Activated CD4-positive, alpha-beta memory T cell treated with anti-CD3 and anti-CD28 coated beads, Interleukin-2, amount 10 ng/mL, durations not matched to agents 7 days and 5 days (primary cell): ENCODE data around the gene SYT3. TPM values are rescaled to one million over a fixed set of nuclear protein-coding genes. Genes with fewer than 3 reads are reported as not detected.
A peak's percentile ranks its signal among the peaks of the same experiment; 100 is the strongest.
"Not testable (repeated sequence)": the region's sequence is repeated elsewhere in the genome, so short reads cannot be mapped to it uniquely, and the experiment has no call there.

Source experiments
- CTCF ChIA-PET: fragments of 350-600 bp; sonication (Branson Sonifier 250); formaldehyde crosslinking; loops from one replicate; lab custom pipeline; 2021; ENCODE audit warnings: antibody characterized with exemption, inconsistent platforms; lab: Charles Lee
- POLR2A ChIA-PET: fragments of 350-600 bp; sonication (Branson Sonifier 250); formaldehyde crosslinking; loops from one replicate; lab custom pipeline; 2021; ENCODE audit warnings: antibody characterized with exemption; lab: Charles Lee
- DNase-seq: peaks from one replicate; pipeline ENCODE4 v3.0.0-alpha.2; 2020
- H3K27ac Mint-ChIP-seq: one replicate; pipeline ENCODE4 v1.8.0; 2021; ENCODE audit warnings: mild to moderate bottlenecking, mixed read lengths
- H3K27me3 Mint-ChIP-seq: one replicate; pipeline ENCODE4 v1.8.0; 2021; ENCODE audit warnings: mixed read lengths
- H3K36me3 Mint-ChIP-seq: one replicate; pipeline ENCODE4 v1.8.0; 2021; ENCODE audit warnings: low read depth, mixed read lengths
- H3K4me1 Mint-ChIP-seq: one replicate; pipeline ENCODE4 v1.8.0; 2021; ENCODE audit warnings: mixed read lengths
- H3K4me3 Mint-ChIP-seq: one replicate; pipeline ENCODE4 v1.8.0; 2021; ENCODE audit warnings: mild to moderate bottlenecking, mixed read lengths
- H3K9me3 Mint-ChIP-seq: one replicate; pipeline ENCODE4 v1.8.0; 2021; ENCODE audit warnings: mixed read lengths
- total RNA-seq, 2 experiments: library from RNA; stranded (reverse); gene quantifications; one replicate each; pipeline ENCODE4 v1.2.3, GENCODE V29; 2021

The SYT3 gene
- total RNA-seq, 2 experiments from 2014 or later = not detected

- H3K9me3 Mint-ChIP-seq = no peaks in the 10 kb centered on the region
Measured at GRCh38 chr19:50624949-50625600, 14.6 kb downstream of the SYT3 start.

DNA sequence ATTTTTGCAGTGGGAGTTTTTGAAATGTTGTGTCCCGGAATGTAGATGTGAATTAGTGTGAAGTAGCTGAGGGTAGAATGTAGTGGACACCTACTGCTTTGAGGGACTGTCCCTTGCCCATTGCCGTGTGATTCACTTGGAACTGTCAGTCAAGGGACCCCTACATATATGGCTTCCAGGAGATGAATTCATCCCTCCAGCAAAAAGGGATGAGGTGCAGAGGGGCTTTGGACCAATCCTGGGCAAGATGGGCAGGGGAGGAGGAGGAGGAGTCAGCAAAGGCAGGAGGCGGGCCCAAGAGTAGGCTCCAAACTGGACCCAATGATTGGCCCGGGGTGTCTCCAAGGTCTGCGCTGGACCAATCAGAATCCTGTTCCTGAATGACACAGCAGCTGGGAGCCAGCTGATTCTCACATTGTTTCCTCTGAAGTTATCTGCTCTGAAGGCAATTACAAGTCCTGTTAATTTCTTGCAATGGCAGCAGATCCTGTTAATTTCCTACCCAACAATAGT lies 19.2 kb downstream of the SYT3 start:
- POLR2A ChIA-PET, H3K36me3 Mint-ChIP-seq, CTCF ChIA-PET: not testable (repeated sequence)

More at GRCh38 chr19:50624949-50625600, 14.6 kb downstream of the SYT3 start:
- POLR2A ChIA-PET = no interaction called here
- no peak for DNase-seq
- no peak overlapping the region for H3K4me3 Mint-ChIP-seq
- no peaks in the 10 kb centered on the region for H3K27me3 Mint-ChIP-seq
- no peak overlapping the region for H3K27ac Mint-ChIP-seq
- no peaks in the 10 kb centered on the region for H3K4me1 Mint-ChIP-seq
- CTCF ChIA-PET = no interaction called here
- no peaks in the 10 kb centered on the region for H3K36me3 Mint-ChIP-seq

GRCh38 chr19:50619184-50619583 lies 20.5 kb downstream of the SYT3 start:
- H3K9me3 Mint-ChIP-seq, H3K27ac Mint-ChIP-seq, CTCF ChIA-PET, H3K27me3 Mint-ChIP-seq, POLR2A ChIA-PET, H3K36me3 Mint-ChIP-seq, H3K4me1 Mint-ChIP-seq, H3K4me3 Mint-ChIP-seq, DNase-seq: not testable (repeated sequence)

More for the DNA sequence above, 19.2 kb downstream of the SYT3 start:
- DNase-seq, H3K27me3 Mint-ChIP-seq, H3K4me1 Mint-ChIP-seq, H3K27ac Mint-ChIP-seq, H3K9me3 Mint-ChIP-seq, H3K4me3 Mint-ChIP-seq: not testable (repeated sequence)

DNA sequence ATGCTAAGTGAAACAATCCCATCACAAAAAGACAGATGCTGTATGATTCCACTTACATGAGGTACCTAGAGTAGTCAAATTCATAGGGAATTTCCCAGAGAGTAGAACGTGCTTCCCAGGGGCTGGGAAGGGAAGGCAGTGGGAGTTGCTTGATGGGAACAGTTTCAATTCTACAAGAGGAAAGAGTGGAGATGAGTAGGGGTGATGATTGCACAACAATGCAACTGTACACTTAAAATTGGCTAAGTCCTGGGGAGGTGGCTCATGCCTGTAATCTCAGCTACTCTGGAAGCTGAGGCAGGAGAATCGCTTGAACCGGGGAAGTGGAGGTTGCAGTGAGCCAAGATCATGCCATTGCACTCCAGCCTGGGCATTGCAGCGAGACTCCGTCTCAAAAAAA lies 21.3 kb downstream of the SYT3 start:
- H3K36me3 Mint-ChIP-seq, H3K4me1 Mint-ChIP-seq, H3K4me3 Mint-ChIP-seq, DNase-seq, CTCF ChIA-PET, H3K27me3 Mint-ChIP-seq, H3K9me3 Mint-ChIP-seq, POLR2A ChIA-PET, H3K27ac Mint-ChIP-seq: not testable (repeated sequence)

GRCh38 chr19:50612504-50613404 lies 26.9 kb downstream of the SYT3 start:
- DNase-seq, H3K27me3 Mint-ChIP-seq, POLR2A ChIA-PET, H3K9me3 Mint-ChIP-seq, H3K4me1 Mint-ChIP-seq, H3K36me3 Mint-ChIP-seq, H3K4me3 Mint-ChIP-seq, H3K27ac Mint-ChIP-seq: not testable (repeated sequence)
- CTCF ChIA-PET = interaction anchor here (1.5 kb wide), 1 partner anchor 11 kb away, joined by 3 read pairs; no protein-coding TSS in a partner anchor

DNA sequence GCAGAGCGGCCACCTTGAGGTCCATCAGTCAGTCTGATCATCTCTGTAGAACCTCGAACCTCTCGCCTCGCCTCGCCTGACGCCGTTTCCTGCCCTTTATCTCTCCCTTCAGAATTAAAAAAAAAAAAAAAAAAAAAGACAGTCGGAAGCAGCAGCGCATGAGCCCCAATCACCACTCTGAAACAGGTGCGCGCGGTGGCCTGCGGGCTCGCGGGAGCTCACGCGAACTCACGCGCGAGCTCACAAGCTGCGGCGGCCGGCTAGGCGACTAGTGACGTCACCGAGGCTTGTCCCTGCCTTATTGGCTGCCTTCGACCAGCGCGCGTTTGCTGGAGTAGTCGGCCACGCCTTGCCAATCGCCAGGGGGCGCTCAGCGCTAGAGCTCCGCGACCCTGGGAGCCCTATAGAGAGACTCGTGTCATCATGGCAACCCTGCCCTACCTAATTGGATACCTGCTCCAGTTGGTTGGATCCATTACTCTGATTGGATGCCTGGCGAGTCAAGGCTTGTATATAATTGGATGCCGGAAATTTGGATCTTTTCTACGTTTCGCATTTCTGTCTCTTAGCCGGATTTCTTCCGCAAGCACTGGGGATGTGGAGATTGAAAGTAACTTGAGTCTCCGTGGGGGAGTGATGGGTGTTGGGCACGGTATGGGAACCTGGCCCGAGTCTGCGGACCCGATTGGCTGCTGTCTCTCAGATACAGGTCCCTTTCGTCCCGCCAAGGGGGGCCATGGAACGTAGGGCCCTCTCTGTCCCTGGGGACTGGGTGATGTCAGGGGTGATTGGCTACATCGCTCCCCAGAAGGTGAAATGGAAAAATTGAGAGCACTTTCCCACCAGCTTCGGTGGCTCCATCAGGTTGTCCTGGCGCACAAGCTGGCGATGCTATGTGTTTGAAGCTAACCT lies 31.6 kb downstream of the SYT3 start:
- Mint-ChIP-seq H3K4me1 (peaks cover 8% of the 10 kb centered on the region), H3K4me3 (no peak overlapping the region), H3K27me3 (no peaks in the 10 kb centered on the region), H3K27ac (no peak overlapping the region), H3K9me3 (peaks cover 9% of the 10 kb centered on the region), H3K36me3 (no peaks in the 10 kb centered on the region)
- ChIA-PET POLR2A (no interaction called here), CTCF (interaction anchor here (0.5 to 1.1 kb wide), 6 partner anchors 49 to 260 kb away, joined by 3 read pairs; no protein-coding TSS in a partner anchor)
- DNase-seq = peak; percentile 75

DNA sequence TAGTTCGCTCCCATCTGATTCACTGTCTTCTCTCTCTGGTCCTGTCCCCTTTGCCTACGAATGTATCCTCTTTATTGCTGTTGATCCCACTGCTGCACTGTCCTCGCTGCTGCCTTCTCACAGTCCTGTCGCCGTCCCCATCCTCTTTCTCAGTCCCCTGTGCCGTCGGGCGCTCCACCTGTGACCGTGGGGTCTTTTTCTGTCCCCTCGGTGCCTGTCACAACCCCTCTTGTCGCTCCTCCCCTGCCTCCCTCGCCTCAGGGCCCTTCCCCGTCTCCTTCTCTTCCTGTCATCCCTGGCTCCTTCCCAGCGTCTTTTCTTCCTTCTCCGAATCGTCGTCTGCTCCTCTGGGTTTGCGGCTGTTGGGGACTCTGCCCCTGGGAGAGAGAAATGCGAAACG lies 32.3 kb downstream of the SYT3 start:
- H3K9me3 Mint-ChIP-seq = peaks cover 9% of the 10 kb centered on the region
- no peaks in the 10 kb centered on the region for H3K36me3 Mint-ChIP-seq
- CTCF ChIA-PET = interaction anchor here (0.5 to 1.1 kb wide), 4 partner anchors 48 to 260 kb away, joined by 3 read pairs; no protein-coding TSS in a partner anchor
- no peak overlapping the region for H3K27ac Mint-ChIP-seq
- H3K4me3 Mint-ChIP-seq = no peak overlapping the region
- peaks cover 4% of the 10 kb centered on the region for H3K27me3 Mint-ChIP-seq
- DNase-seq = no peak
- H3K4me1 Mint-ChIP-seq = peaks cover 8% of the 10 kb centered on the region
- POLR2A ChIA-PET = no interaction called here

- H3K27me3 Mint-ChIP-seq = peaks cover 13% of the 10 kb centered on the region
- H3K27ac Mint-ChIP-seq, DNase-seq, H3K9me3 Mint-ChIP-seq, POLR2A ChIA-PET, H3K4me3 Mint-ChIP-seq, H3K4me1 Mint-ChIP-seq, H3K36me3 Mint-ChIP-seq: not testable (repeated sequence)
- CTCF ChIA-PET = interaction anchor here (0.9 kb wide), 1 partner anchor 50 kb away, joined by 3 read pairs; no protein-coding TSS in a partner anchor
Measured at GRCh38 chr19:50606059-50606836, 33.4 kb downstream of the SYT3 start.

DNA sequence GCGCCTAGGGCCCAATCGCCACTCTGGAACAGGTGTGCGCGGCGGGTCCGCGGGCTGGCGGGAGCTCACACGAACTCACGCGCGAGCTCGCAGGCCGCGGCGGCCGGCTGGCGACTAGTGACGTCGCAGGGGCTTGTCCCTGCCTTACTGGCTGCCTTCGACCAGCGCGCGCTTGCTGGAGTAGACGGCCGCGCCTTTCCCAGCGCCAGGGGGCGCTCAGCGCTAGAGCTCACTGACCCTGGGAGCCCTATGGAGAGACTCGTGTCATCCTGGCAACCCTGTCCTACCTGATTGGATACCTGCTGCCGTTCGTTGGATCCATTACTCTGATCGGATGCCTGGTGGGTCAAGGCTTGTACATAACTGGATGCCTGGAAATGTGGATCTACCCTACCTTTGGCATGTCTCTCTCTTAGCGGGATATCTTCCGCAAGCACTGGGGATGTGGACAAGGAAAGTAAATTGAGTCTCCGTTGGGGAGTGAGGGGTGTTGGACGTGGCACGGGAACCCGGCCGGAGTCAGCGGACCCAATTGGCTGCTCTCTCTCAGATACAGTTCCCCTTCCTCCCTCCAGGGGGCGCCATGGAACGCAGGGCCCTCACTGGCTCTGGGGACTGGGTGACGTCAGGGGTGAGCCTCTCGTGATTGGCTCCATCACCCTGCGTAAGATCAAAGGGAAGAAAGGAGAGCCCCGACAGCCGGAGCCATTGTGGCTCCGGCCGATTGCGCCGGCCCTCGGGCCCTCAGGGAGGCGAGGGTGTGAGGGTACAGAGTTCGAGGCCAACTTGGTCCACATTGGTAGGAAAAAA lies 35.2 kb downstream of the SYT3 start:
- CTCF ChIA-PET, DNase-seq, H3K27ac Mint-ChIP-seq, POLR2A ChIA-PET, H3K9me3 Mint-ChIP-seq, H3K4me3 Mint-ChIP-seq, H3K36me3 Mint-ChIP-seq, H3K4me1 Mint-ChIP-seq: not testable (repeated sequence)
- peaks cover 13% of the 10 kb centered on the region for H3K27me3 Mint-ChIP-seq

- H3K4me3 Mint-ChIP-seq = no peak overlapping the region
- H3K36me3 Mint-ChIP-seq = no peaks in the 10 kb centered on the region
- H3K27me3 Mint-ChIP-seq = peaks cover 13% of the 10 kb centered on the region
- peaks cover 7% of the 10 kb centered on the region for H3K9me3 Mint-ChIP-seq
- peaks cover 5% of the 10 kb centered on the region for H3K4me1 Mint-ChIP-seq
- no peak overlapping the region for H3K27ac Mint-ChIP-seq
- no peak for DNase-seq
- ChIA-PET CTCF (no interaction called here), POLR2A (no interaction called here)
Measured at GRCh38 chr19:50602935-50603334, 36.7 kb downstream of the SYT3 start.

GRCh38 chr19:50602496-50602895 lies 37.2 kb downstream of the SYT3 start:
- H3K4me3 Mint-ChIP-seq = no peak overlapping the region
- peaks cover 13% of the 10 kb centered on the region for H3K27me3 Mint-ChIP-seq
- no peak overlapping the region for H3K27ac Mint-ChIP-seq
- H3K9me3 Mint-ChIP-seq = peaks cover 5% of the 10 kb centered on the region
- no peaks in the 10 kb centered on the region for H3K36me3 Mint-ChIP-seq
- H3K4me1 Mint-ChIP-seq = peaks cover 2% of the 10 kb centered on the region
- no peak for DNase-seq
- ChIA-PET POLR2A (no interaction called here), CTCF (no interaction called here)
